Fibroblast of skin of left biceps (primary cell): ENCODE results near the gene ELAC1.
"Not testable (repeated sequence)": the region's sequence is repeated elsewhere in the genome, so short reads cannot be mapped to it uniquely, and the experiment has no call there.

Experiments used
- DNase-seq, 2 experiments: peaks; one replicate each; pipeline ENCODE4 v3.0.0-alpha.2; 2013; ENCODE audit warnings: low read depth in 2 of 2

Gene ELAC1

DNA sequence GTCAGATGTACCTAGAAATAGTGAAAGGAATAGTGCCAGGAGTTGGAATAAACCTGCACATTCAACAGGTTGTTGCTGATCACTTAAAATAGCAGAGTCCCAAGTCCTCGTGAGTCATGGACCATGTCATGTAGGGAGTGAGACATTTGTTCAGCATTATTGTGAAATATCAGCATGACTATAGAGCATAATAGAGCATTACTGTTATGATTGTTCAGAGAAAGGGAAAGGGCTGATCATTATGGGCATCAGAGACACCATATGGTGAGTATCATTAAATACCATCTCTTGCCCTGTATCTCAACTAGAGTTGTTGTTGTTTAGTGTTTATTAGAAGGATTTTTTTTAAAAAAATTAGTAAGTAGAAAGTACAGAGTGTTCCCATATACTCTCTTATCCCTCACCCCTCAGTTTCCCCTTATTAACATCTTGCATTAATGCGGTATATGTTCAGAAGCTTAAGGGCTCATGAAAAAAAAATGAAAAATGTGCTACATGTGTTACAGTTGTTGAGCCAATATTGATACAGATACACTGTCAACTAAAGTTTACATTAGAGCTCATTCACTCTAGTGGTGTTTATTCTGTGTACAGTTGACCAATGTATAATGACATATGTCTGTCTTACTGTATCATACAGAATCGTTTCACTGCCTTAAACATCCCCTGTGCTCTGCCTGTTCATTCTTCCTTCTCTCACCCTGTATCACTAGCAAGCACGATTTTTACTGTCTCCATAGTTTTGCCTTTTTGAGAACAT lies 5.7 kb downstream of the ELAC1 start:
- no peak for DNase-seq

DNA sequence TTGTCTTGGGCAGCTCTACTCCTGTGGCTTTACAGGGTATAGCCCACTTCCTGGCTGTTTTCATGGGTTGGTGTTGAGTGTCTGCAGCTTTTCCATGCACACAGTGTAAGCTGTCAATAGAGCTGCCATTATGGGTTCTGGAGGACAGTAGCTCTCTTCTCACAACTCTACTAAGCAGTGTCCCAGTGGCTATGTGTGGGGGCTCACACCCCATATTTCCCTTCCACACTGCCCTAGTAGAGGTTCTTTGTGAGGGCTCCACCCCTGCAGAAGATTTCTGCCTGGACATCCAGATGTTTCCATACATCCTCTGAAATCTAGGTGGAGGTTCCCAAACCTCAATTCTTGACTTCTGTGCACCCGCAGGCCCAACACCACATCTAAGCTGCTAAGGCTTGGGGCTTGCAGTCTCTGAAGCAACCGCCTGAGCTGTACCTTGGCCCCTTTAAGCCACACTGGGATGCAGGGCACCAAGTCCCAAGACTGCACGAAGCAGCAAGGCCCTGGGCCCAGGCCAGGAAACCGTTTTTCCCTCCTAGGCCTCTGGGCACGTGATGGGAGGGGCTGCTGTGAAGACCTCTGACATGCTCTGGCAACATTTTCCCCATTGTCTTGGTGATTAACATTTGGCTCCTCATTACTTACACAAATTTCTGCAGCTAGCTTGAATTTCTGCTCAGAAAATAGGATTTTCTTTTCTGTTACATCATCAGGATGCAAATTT lies 9.4 kb downstream of the ELAC1 start:
- DNase-seq = no peak

DNA sequence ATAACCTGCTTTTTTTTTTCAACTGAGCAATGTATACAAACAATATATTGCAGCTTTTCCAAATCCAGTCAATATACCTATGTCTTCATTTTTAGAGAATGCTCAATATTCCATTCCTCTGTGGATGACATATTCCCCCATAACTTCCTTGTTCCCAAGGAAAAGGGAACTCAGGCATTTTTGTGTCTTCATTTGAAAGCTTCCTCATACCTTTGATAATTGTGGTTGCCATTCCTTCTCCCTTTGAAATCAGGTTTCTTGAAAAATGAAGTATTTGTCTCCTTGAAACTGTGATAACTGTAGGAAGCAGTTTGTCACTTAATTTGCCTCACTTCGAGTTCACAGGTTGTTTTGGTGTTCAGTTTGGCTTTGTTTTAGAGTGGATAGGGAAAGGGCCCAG lies 13.5 kb downstream of the ELAC1 start:
- DNase-seq = no peak

DNA sequence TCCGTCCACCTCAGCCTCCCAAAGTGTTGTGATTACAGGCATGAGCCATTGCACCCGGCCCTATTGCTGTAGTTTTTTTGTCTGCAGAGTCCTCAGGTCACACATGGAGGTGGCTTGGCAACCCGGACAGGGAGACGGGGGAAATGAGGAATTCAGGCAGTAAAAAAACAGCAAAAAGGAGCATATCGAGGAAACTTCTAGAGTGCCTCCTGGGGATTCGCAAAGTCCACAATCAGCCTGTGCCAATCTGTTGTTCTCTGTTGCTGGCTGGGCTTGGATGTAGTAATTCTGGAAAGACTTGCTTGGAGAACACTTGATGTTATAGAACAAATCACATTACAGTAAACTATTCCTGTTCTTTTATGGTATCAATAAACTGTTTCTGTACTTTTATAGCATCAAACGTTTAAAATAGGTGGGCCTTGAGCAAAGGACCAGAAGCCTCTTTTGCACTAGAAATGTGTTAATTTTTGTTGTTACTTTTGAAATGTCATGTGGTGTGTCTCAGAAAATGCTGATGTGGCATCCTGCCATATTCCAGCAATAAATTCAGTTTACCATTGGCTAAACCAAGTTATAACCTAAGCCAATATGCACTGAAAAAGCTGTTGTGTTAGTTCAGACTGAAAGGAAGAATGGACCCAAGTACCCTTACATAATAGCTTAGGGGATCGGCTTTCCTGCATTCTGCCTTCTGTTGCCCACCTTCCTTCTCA lies 14.4 kb downstream of the ELAC1 start:
- DNase-seq = no peak

DNA sequence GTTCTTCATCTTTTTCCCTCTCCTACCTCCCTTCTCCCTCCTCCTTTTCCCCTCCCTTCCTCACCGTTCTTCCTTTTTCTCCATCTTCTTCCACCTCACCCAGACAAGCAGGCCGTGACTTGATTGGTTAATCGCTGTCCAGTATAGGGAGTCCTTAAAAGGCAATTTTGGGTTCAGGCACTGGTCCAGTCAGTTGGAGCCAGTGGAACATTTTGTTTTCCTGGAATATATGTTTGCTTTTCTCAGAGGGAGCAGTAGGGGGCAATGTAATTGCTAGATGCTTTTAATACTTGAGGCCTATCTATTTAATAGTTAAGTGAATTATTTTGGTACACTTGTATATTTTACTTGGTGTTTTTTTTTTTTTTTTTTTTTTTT lies 15.0 kb downstream of the ELAC1 start:
- DNase-seq = no peak

DNA sequence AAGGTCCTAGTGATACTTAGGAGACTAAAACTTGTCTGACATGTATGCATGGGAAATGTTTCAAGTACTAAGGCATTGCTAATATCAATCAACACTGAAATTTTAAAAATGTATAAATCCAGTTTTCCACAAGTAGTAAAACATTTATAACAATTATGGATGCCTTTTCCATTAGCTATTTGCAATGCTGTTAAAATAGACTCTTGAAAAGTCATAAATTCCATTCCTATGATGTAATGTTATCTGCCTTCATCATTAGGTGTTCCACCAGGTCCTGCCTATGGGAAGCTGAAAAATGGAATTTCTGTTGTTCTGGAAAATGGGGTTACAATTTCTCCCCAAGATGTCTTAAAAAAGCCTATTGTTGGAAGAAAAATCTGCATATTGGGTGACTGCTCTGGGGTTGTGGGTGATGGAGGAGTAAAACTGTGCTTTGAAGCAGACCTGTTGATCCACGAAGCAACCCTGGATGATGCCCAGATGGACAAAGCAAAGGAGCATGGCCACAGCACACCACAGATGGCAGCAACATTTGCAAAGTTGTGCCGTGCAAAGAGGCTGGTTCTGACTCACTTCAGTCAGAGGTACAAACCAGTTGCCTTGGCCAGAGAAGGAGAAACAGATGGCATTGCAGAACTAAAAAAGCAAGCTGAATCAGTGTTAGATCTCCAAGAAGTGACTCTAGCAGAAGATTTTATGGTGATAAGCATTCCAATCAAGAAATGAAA lies 18.7 kb downstream of the ELAC1 start:
- peak in 1 of 2 experiments; percentile 22 for DNase-seq

DNA sequence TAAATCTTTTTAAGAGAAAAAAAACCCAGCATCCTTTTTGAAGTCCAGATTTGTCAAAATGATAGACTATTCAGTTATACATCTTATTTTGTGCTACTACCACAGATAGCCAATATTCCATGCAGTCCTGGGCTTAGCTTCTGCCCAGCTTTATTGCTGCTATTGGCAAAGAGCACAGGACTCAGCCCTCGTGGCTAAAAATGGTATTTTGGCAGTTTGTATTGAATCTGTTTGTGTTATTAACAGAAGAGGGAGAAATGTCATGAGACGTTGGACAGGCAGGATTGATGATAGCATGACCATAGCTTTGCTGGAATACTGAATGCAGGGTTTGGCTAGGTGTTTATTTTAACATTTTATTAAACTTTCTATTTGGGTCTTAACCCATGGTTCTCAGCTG lies 19.4 kb downstream of the ELAC1 start:
- DNase-seq = no peak

DNA sequence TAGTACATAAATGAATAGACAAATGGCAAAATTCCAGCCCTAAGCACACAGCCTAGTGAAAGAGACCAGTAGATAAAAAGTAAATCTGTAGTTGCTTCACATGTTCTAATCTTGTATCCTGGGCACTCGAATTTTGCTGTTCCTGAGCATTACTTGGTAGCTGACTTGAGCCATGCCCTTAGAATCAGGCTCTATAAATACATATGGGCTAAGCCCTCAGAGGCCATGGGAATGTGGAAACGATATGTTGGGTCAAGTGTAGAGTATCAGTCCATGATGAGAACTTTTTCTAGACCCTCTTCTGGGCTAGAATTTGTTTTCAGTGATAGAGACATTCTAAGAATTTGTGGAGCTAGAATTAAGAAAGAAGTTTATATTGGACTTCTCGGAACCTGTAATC lies 21.9 kb downstream of the ELAC1 start:
- no peak for DNase-seq

DNA sequence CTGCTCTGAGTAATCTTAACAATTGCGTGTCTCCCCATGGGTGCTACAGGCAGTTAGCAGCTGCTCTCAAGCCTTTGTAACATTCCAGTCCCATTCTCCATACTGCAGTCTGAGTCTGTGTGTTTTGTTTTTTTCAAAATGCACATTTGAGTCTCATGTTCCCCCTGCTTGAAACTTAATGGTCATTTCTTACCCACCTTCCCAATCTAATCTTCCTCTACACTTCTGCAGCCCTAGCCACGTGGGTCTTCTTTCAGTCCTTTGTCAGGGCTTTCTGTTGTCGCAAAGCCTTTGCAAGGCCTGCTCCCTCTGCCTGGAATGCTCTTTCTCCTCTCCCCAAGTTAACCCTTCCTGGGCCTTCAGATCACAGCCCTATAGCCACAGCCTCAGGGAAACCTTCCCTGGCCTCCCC lies 24.5 kb downstream of the ELAC1 start:
- no peak for DNase-seq

DNA sequence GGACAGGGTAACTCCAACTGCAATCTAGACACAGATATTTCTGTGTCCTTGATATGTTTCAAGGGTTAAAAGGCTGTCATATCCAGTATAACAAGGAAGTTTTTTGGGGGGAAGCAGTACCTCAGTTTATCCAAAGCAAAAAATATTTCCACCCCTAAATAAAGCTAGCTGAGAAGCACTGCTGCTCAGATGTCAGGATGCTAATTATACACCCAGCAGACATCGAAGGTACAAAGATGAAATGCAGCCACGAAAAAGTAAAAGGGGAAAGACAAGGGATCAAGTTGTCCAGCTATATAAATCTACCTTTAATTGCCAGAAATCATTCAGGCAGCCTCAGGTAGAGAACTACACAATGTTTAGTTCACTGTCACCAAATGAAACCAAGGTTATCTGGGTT lies 26.2 kb downstream of the ELAC1 start:
- no peak for DNase-seq

DNA sequence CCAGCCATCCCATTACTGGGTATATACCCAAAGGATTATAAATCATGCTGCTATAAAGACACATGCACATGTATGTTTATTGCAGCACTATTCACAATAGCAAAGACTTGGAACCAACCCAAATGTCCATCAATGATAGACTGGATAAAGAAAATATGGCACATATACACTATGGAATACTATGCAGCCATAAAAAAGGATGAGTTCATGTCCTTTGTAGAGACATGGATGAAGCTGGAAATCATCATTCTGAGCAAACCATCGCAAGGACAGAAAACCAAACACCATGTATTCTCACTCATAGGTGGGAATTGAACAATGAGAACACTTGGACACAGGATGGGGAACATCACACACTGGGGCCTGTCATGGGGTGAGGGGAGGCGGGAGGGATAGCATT lies 35.3 kb downstream of the ELAC1 start:
- DNase-seq = not testable (repeated sequence)

DNA sequence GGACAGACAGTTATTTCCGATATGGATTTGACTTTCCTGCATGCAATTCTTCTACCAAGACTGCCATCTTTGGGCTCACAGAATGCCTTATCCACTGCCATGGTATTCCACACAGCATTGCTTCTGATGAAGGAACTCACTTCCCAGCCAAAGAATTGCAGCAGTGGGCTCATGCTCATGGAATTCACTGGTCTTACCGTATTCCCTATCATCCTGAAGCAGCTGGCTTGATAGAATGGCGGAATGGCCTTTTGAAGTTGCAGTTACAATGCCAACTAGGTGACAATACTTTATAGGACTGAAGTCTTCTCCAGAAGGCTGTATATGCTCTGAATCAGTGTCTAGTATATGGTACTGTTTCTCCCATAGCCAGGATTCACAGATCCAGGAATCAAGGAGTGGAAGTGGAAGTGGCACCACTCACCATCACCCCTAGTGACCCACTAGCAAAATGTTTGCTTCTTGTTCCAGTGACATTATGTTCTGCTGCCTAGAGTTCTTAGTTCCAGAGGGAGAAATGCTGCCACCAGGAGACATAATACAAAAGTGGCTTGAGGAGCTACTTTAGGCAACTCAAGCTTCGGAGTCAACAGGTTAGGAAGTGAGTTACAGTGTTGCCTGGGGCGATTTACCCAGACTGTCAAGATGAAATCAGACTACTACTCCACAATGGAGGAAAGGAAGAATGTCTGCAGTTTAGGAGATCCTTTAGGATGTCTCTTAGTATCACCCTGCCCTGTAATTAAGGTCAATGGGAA lies 38.4 kb downstream of the ELAC1 start:
- DNase-seq = no peak

DNA sequence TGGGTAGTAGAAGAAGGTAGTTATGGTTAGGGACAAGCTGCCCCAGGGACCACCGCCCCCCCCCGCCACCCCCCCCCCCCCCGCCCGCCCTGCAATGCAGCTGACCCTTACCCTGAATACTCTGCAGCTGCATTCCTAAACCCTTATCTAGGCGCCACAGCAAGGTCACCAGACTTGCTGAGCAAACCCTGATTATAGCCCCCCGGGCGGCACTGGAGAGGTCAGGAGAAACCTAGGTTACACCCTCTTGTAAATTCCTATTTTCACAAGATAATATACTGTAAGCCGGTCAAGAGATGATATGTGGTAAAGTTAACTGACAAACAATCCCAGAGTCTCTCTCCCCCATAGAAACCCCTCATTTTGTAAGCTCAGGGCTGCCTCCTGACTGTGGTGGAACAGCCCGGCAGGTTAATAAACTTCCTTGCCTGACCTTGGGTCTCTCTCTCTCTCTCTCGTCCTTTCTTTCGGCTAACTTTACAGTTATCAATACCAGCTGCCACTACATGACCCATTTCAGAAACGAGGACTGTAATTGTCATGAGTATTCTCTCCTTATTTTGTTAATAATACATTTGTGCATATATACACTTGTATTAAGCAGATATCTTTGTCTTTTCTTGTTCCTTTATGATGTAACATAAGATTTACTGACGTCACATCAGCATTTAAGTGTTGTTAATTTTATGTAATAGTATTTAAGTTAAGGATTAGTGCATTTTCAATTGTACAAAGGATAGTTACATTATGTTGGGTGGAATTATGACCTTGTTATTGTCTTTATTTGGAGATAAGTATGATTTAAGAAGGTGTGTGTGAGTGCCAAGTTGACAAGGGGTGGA lies 39.3 kb downstream of the ELAC1 start:
- no peak for DNase-seq

DNA sequence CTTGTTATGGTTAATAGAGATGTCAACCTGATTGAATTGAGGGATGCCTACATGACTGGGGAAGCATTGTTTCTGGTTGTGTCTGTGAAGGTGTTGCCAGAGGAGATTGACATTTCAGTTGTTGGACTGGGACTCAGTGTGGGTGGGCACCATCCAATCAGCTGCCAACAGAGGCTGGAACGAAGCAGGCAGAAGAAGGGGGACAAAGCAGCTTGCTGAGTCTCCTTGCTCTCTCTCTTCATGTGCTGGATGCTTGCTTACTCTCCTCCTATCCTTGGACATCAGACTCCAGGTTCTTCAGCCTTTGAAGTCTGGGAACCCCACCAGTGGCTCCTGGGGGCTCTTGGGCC lies 39.9 kb downstream of the ELAC1 start:
- no peak for DNase-seq

DNA sequence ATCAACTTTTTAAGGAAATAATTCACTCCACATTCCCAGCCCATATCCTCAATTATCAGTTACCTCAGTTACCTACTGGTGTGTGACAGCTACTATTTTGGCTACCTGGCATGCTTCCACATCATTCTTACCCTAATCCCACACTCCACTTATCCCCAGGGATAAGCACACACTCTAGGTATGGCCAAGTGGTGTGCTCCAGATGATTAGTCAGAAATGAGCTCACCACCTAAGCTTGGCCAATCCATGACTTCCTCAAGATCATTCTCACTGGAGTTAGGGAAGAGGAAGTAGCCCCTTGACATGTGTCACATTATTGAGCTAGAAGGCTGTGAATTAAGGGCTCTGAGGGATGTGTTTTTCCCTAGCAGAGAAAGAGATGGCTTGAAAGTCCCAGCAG lies 41.2 kb downstream of the ELAC1 start:
- no peak for DNase-seq

DNA sequence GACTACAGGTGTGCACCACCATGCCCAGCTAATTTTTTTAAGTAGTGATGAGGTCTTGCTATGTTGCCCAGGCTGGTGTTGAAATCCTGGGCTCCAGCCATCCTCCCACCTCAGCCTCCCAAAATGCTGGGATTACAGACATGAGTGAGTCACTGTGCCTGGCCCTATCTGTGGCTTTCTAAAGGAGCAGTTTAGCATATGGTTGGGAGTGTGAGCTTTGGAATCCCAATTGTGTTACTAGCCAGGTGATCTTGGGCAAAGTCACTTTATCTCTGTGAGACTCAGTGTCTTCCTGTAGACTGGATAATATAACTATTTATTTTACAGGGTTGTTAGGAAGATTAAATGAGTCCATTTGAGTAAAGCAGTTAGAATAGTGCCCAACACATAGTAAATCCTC lies 42.4 kb downstream of the ELAC1 start:
- DNase-seq = no peak

DNA sequence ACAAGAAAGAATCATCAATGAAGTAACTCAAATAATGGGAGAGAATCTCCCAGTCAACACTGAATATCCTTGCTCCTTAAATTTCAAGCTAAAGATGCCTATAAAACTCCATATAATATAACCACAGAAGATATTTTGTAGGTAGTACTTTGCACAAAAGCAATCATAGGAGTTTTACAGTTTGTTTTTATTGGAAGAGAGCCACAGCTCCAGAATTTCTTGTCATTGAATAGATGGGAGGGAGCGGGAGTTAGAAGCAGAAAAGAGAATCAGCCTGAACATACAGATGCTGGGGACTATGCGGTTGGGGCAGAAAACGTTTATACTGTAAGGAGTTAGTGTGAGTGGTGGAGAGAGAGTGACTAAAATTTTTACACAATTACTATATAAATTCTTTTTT lies 43.9 kb downstream of the ELAC1 start:
- DNase-seq = no peak

DNA sequence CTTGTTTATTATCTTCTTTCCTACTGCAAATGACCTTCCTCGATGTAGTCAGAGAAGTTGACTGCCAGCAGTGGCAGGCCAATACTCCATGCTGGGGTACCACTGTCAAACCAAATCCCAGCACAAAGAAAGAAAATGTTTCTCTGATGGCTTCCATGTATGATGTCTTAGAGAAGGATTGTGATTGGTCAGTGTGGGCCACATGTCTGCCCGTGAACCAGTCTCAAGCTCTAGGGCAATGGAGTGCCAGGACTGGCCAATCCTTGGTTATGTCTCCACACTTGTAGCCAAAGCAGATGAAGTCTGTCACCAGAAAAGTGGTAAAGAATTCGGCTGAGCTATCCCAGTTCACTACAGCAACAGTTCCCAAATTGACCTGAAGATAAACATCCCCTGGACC lies 44.6 kb downstream of the ELAC1 start:
- DNase-seq = no peak

DNA sequence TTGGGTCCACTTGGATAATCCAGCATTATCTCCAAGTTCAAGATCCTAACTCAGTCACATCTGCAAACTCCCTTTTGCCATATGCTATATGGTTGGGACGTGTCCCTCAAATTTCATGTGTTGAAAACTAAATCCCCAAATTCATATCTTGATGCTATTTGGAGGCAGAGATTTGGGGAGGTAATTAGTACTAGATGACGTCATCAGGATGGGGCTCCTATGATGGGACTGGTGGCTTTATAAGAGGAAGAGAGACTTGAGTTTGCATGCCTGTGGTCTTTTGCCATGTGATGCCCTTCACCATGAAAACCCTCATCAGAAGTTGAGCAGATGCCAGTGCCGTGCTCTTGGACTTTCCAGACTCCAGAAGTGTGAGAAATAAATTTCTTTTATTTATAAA lies 45.4 kb downstream of the ELAC1 start:
- DNase-seq = no peak

DNA sequence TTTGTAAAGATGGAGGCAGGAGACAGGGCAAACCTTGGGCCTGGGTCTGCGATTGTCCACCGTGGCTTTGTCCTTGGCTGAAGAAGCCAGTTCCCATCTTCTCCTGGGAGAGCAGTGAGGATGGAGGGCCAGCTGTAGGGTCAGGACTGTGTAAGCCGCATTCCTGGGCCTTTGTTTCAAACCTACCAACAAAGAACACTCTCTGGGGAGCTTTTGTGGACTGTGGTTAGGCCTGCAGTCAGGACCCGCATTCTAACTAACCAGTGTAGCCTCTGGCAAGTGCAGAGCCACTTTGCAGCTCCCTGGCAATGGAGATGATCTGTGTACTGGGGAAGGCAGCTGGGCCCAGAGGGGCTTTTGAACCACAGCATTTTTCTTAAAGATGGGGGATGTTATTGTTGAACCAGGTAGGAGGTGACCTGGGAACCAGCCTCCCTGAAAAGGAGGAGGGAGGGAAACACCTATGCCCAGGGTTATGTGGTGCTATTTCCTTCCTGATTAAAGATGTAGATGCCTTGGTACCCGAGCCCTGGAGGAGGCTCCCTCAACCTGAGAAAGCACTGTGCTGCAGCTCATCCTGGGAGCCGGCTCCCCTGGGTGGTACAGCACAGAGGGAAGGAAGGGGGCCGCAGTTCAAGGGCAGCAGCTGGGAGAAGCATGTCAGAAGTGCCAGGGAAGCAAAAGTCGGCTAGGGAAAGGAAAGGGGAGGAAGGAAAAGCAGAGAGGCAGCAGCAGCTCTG lies 49.5 kb downstream of the ELAC1 start:
- DNase-seq = no peak
